IPS-15b (cell line): ENCODE data around the gene NRXN3.

ENCODE experiments used
- H3K27me3 ChIP-seq: one replicate; pipeline ENCODE4 v1.6.1; 2013; ENCODE audit warnings: low read length; ENCODE audit not compliant: control insufficient read depth, insufficient read depth
- H3K36me3 ChIP-seq: one replicate; pipeline ENCODE4 v1.6.1; 2013; ENCODE audit warnings: low read length; ENCODE audit not compliant: control insufficient read depth, insufficient read depth
- H3K4me1 ChIP-seq: one replicate; pipeline ENCODE4 v1.6.1; 2013; ENCODE audit warnings: mild to moderate bottlenecking, low read length; ENCODE audit not compliant: control insufficient read depth, insufficient read depth
- H3K4me3 ChIP-seq: one replicate; pipeline ENCODE4 v1.5.1; 2013; ENCODE audit warnings: low read depth, low read length
- H3K9ac ChIP-seq: one replicate; pipeline ENCODE4 v1.6.1; 2013; ENCODE audit warnings: low read depth, mild to moderate bottlenecking, low read length
- H3K9me3 ChIP-seq: one replicate; pipeline ENCODE4 v1.6.1; 2013; ENCODE audit warnings: mild to moderate bottlenecking, low read length; ENCODE audit not compliant: control insufficient read depth, insufficient read depth

NRXN3 gene

GRCh38 chr14:78721756-78722480 is 551.7 kb downstream of the NRXN3 start:
- Histone ChIP-seq H3K36me3 (no peaks in the 10 kb centered on the region), H3K27me3 (no peaks in the 10 kb centered on the region), H3K4me3 (no peak overlapping the region), H3K9me3 (no peaks in the 10 kb centered on the region), H3K4me1 (peaks cover 8% of the 10 kb centered on the region), H3K9ac (no peak overlapping the region)

GRCh38 chr14:78725086-78725485 is 554.9 kb downstream of the NRXN3 start:
- H3K27me3 ChIP-seq = no peaks in the 10 kb centered on the region
- H3K9ac ChIP-seq = no peak overlapping the region
- no peak overlapping the region for H3K4me3 ChIP-seq
- peaks cover 8% of the 10 kb centered on the region for H3K4me1 ChIP-seq
- H3K9me3 ChIP-seq = no peaks in the 10 kb centered on the region
- no peaks in the 10 kb centered on the region for H3K36me3 ChIP-seq

- peaks cover under 1% of the 10 kb centered on the region for H3K4me1 ChIP-seq
- H3K9ac ChIP-seq = no peak overlapping the region
- no peak overlapping the region for H3K4me3 ChIP-seq
- H3K9me3 ChIP-seq = no peaks in the 10 kb centered on the region
- H3K27me3 ChIP-seq = no peaks in the 10 kb centered on the region
- no peaks in the 10 kb centered on the region for H3K36me3 ChIP-seq
Measured at GRCh38 chr14:78737116-78737515, 566.9 kb downstream of the NRXN3 start.

GRCh38 chr14:78737601-78738000 is 567.4 kb downstream of the NRXN3 start:
- Histone ChIP-seq H3K27me3 (no peaks in the 10 kb centered on the region), H3K4me3 (no peak overlapping the region), H3K36me3 (no peaks in the 10 kb centered on the region), H3K4me1 (no peaks in the 10 kb centered on the region), H3K9me3 (no peaks in the 10 kb centered on the region), H3K9ac (no peak overlapping the region)

- no peaks in the 10 kb centered on the region for H3K27me3 ChIP-seq
- no peaks in the 10 kb centered on the region for H3K9me3 ChIP-seq
- no peak overlapping the region for H3K9ac ChIP-seq
- no peak overlapping the region for H3K4me3 ChIP-seq
- no peaks in the 10 kb centered on the region for H3K36me3 ChIP-seq
- no peaks in the 10 kb centered on the region for H3K4me1 ChIP-seq
Measured at GRCh38 chr14:78746086-78746595, 576.0 kb downstream of the NRXN3 start.

GRCh38 chr14:78747813-78748212 is 577.6 kb downstream of the NRXN3 start:
- no peaks in the 10 kb centered on the region for H3K36me3 ChIP-seq

GRCh38 chr14:78752518-78753188 is 582.5 kb downstream of the NRXN3 start:
- no peak overlapping the region for H3K4me3 ChIP-seq
- H3K9me3 ChIP-seq = no peaks in the 10 kb centered on the region
- peaks cover 2% of the 10 kb centered on the region for H3K4me1 ChIP-seq
- H3K36me3 ChIP-seq = no peaks in the 10 kb centered on the region
- no peak overlapping the region for H3K9ac ChIP-seq
- H3K27me3 ChIP-seq = no peaks in the 10 kb centered on the region

More at GRCh38 chr14:78747813-78748212, 577.6 kb downstream of the NRXN3 start:
- H3K9me3 ChIP-seq = no peaks in the 10 kb centered on the region
- no peak overlapping the region for H3K4me3 ChIP-seq
- no peak overlapping the region for H3K9ac ChIP-seq
- H3K4me1 ChIP-seq = no peaks in the 10 kb centered on the region
- H3K27me3 ChIP-seq = no peaks in the 10 kb centered on the region

GRCh38 chr14:78754059-78754458 is 583.9 kb downstream of the NRXN3 start:
- Histone ChIP-seq H3K9ac (no peak overlapping the region), H3K4me1 (peaks cover 6% of the 10 kb centered on the region), H3K27me3 (no peaks in the 10 kb centered on the region), H3K36me3 (no peaks in the 10 kb centered on the region), H3K4me3 (no peak overlapping the region), H3K9me3 (no peaks in the 10 kb centered on the region)

GRCh38 chr14:78758333-78758732 is 588.2 kb downstream of the NRXN3 start:
- Histone ChIP-seq H3K27me3 (no peaks in the 10 kb centered on the region), H3K36me3 (no peaks in the 10 kb centered on the region), H3K4me1 (peaks cover 6% of the 10 kb centered on the region), H3K9ac (no peak overlapping the region), H3K4me3 (no peak overlapping the region), H3K9me3 (no peaks in the 10 kb centered on the region)

GRCh38 chr14:78762331-78762730 is 592.2 kb downstream of the NRXN3 start:
- Histone ChIP-seq H3K36me3 (no peaks in the 10 kb centered on the region), H3K27me3 (no peaks in the 10 kb centered on the region), H3K4me1 (peaks cover 11% of the 10 kb centered on the region), H3K9ac (no peak overlapping the region), H3K4me3 (no peak overlapping the region), H3K9me3 (no peaks in the 10 kb centered on the region)

- Histone ChIP-seq H3K9me3 (no peaks in the 10 kb centered on the region), H3K4me1 (peaks cover 7% of the 10 kb centered on the region), H3K9ac (no peak overlapping the region), H3K36me3 (no peaks in the 10 kb centered on the region), H3K4me3 (no peak overlapping the region), H3K27me3 (no peaks in the 10 kb centered on the region)
Measured at GRCh38 chr14:78763746-78764145, 593.6 kb downstream of the NRXN3 start.

- no peaks in the 10 kb centered on the region for H3K27me3 ChIP-seq
- no peaks in the 10 kb centered on the region for H3K9me3 ChIP-seq
- no peak overlapping the region for H3K9ac ChIP-seq
- H3K4me3 ChIP-seq = no peak overlapping the region
- H3K36me3 ChIP-seq = no peaks in the 10 kb centered on the region
- peaks cover 7% of the 10 kb centered on the region for H3K4me1 ChIP-seq
Measured at GRCh38 chr14:78764240-78764639, 594.1 kb downstream of the NRXN3 start.
